Vagina (tissue), 2 donors: Measurements from ENCODE around the gene NEDD4L. TPM values are rescaled to one million over a fixed set of nuclear protein-coding genes. Genes with fewer than 3 reads are reported as not detected.
A peak's percentile ranks its signal among the peaks of the same experiment; 100 is the strongest.

Source experiments
- DNase-seq, 2 donors: peaks; one replicate each; pipeline ENCODE4 v3.0.0-alpha.2; 2017; ENCODE audit errors: extremely low spot score in 2 of 2
- H3K27ac ChIP-seq: fragments of 200-600 bp; sonication (generic); one replicate; pipeline ENCODE4 v1.5.1; 2019
- H3K27me3 ChIP-seq: fragments of 200-600 bp; sonication (generic); one replicate; pipeline ENCODE4 v1.5.1; 2019
- H3K36me3 ChIP-seq, 2 donors: fragments of 200-600 bp; sonication (generic); one replicate each; pipeline ENCODE4 v1.5.1; 2017 to 2019
- H3K4me1 ChIP-seq: fragments of 200-600 bp; sonication (generic); one replicate; pipeline ENCODE4 v1.5.1; 2019
- H3K4me3 ChIP-seq, 2 donors: fragments of 200-600 bp; sonication (generic); 1 replicate in 1 of 2; 2 replicates in 1 of 2; pipeline ENCODE4 v1.5.1; 2016 to 2019
- H3K9me3 ChIP-seq: fragments of 200-600 bp; sonication (generic); one replicate; pipeline ENCODE4 v1.5.1; 2019
- CTCF ChIP-seq, 3 experiments: fragments of 450-650 bp in 2 of 3; fragments of 200-600 bp in 1 of 3; sonication (generic) in 1 of 3; IDR thresholded peaks; one replicate each; pipeline ENCODE4 v1.5.1; 2017 to 2019; ENCODE audit warnings: antibody characterized with exemption in 3 of 3, mild to moderate bottlenecking in 2 of 3, moderate library complexity in 2 of 3
- POLR2A ChIP-seq, 2 donors: fragments of 450-650 bp; IDR thresholded peaks; one replicate each; pipeline ENCODE4 v1.6.1; 2017; ENCODE audit warnings: antibody characterized with exemption in 2 of 2, mild to moderate bottlenecking in 2 of 2, moderate library complexity in 2 of 2
- POLR2AphosphoS5 ChIP-seq, 2 donors: sonication (generic); formaldehyde crosslinking; IDR thresholded peaks; one replicate each; pipeline ENCODE4 v1.9.0; 2017; ENCODE audit warnings: antibody characterized with exemption in 2 of 2, mild to moderate bottlenecking in 2 of 2, low read depth in 1 of 2; ENCODE audit not compliant: insufficient read depth in 1 of 2
- intact Hi-C: fragments of 100-400 bp; cut with DNase I; formaldehyde crosslinking; loops from one replicate; pipeline ENCODE4 v1.15.1; 2023
- total RNA-seq: library from RNA; depleted of rRNA; stranded (reverse); fragments of >200 nt; gene quantifications from one replicate; pipeline ENCODE4 v1.2.3, GENCODE V29; 2016

Gene NEDD4L
- total RNA-seq, 1 donor from 2014 or later = 42.2 TPM

- H3K27ac ChIP-seq = peak overlapping the region; percentile 85
- TF ChIP-seq POLR2A (IDR thresholded peaks at IDR 0.05) (no peak), CTCF (IDR thresholded peaks at IDR 0.05) (no peak), POLR2AphosphoS5 (IDR thresholded peaks at IDR 0.05; ENCODE audit: insufficient read depth in 1 of 2, low read depth in 1 of 2) (no peak)
- intact Hi-C loops = no loop called here
Observed at GRCh38 chr18:58042826-58043490, 1.1 kb upstream of the NEDD4L start.

GRCh38 chr18:58044370-58045241 lies 580 bp downstream of the NEDD4L start:
- H3K4me1 ChIP-seq = peaks cover 25% of the 10 kb centered on the region
- intact Hi-C loops = no loop called here
- no peak for DNase-seq
- no peak for TF ChIP-seq POLR2AphosphoS5 (IDR thresholded peaks at IDR 0.05; ENCODE audit: insufficient read depth in 1 of 2, low read depth in 1 of 2)
- no peak for TF ChIP-seq POLR2A (IDR thresholded peaks at IDR 0.05)
- peak in 1 of 3 experiments; percentile 20 for TF ChIP-seq CTCF (IDR thresholded peaks at IDR 0.05)
- H3K4me3 ChIP-seq = peak overlapping the region; percentile 70 to 74
- peak overlapping the region; percentile 85 for H3K27ac ChIP-seq
- no peaks in the 10 kb centered on the region for H3K9me3 ChIP-seq
- no peaks in the 10 kb centered on the region for H3K36me3 ChIP-seq
- no peaks in the 10 kb centered on the region for H3K27me3 ChIP-seq

More at GRCh38 chr18:58042826-58043490, 1.1 kb upstream of the NEDD4L start:
- Histone ChIP-seq H3K4me3 (peak overlapping the region; percentile 70 to 74), H3K9me3 (no peaks in the 10 kb centered on the region), H3K4me1 (peaks cover 25% of the 10 kb centered on the region), H3K27me3 (no peaks in the 10 kb centered on the region), H3K36me3 (no peaks in the 10 kb centered on the region)
- DNase-seq = no peak

- no peak for DNase-seq
- intact Hi-C loops = no loop called here
- Histone ChIP-seq H3K27me3 (no peaks in the 10 kb centered on the region), H3K27ac (peak overlapping the region; percentile 85), H3K36me3 (no peaks in the 10 kb centered on the region), H3K4me3 (peak overlapping the region; percentile 70 to 74), H3K4me1 (peaks cover 25% of the 10 kb centered on the region), H3K9me3 (no peaks in the 10 kb centered on the region)
- TF ChIP-seq POLR2AphosphoS5 (IDR thresholded peaks at IDR 0.05; ENCODE audit: insufficient read depth in 1 of 2, low read depth in 1 of 2) (peak in 1 of 2 donors; percentile 29), POLR2A (IDR thresholded peaks at IDR 0.05) (no peak)
Observed at GRCh38 chr18:58045242-58046092, 1.4 kb downstream of the NEDD4L start.

GRCh38 chr18:58046093-58046793 lies 2.2 kb downstream of the NEDD4L start:
- DNase-seq = no peak
- peak overlapping the region in 1 of 2 donors; percentile 70 for H3K4me3 ChIP-seq
- TF ChIP-seq CTCF (IDR thresholded peaks at IDR 0.05) (no peak), POLR2A (IDR thresholded peaks at IDR 0.05) (no peak), POLR2AphosphoS5 (IDR thresholded peaks at IDR 0.05; ENCODE audit: insufficient read depth in 1 of 2, low read depth in 1 of 2) (no peak)
- H3K9me3 ChIP-seq = no peaks in the 10 kb centered on the region
- no peaks in the 10 kb centered on the region for H3K36me3 ChIP-seq
- intact Hi-C loops = no loop called here
- no peaks in the 10 kb centered on the region for H3K27me3 ChIP-seq
- peaks cover 25% of the 10 kb centered on the region for H3K4me1 ChIP-seq
- H3K27ac ChIP-seq = no peak overlapping the region
